AG10803 (cell line): Measurements from ENCODE around the gene C14orf119.

Source experiments
- DNase-seq: peaks from one replicate; pipeline ENCODE4 v3.0.0; 2010; ENCODE audit warnings: low read depth
- H3K4me3 ChIP-seq: 2 replicates; pipeline ENCODE4 v1.5.1; 2011; ENCODE audit warnings: mild to moderate bottlenecking, low read length, control low read depth
- CTCF ChIP-seq: conservative IDR thresholded peaks from 2 replicates; pipeline ENCODE4 v1.5.1; 2011; ENCODE audit warnings: mild to moderate bottlenecking, low read length, control low read depth, inconsistent platforms

C14orf119 gene

GRCh38 chr14:23117371-23118020 is 22.2 kb downstream of the C14orf119 start:
- no peak for TF ChIP-seq CTCF
- no peak for DNase-seq
- H3K4me3 ChIP-seq = no peak overlapping the region

GRCh38 chr14:23118506-23119362 is 23.4 kb downstream of the C14orf119 start, which contains the start of gene CEBPE:
TSS of gene CEBPE (minus strand) at chr14:23119255. CDS start at chr14:23119091, 164 bp downstream.
- no peak within 1 kb of the TSS for H3K4me3 ChIP-seq
- DNase-seq = no peak
- no peak for TF ChIP-seq CTCF

GRCh38 chr14:23119363-23120327 is 24.3 kb downstream of the C14orf119 start:
- DNase-seq = no peak
- TF ChIP-seq CTCF = no peak
- no peak overlapping the region for H3K4me3 ChIP-seq

- peak; percentile 100 for TF ChIP-seq CTCF
- H3K4me3 ChIP-seq = no peak overlapping the region
- DNase-seq = peak; percentile 78
Measured at GRCh38 chr14:23120541-23121251, 25.4 kb downstream of the C14orf119 start.

- DNase-seq = peak; percentile 71
- TF ChIP-seq CTCF = no peak; the same call in 1 of the 2 replicates
- no peak overlapping the region for H3K4me3 ChIP-seq
Measured at GRCh38 chr14:23121361-23121771, 26.1 kb downstream of the C14orf119 start.

- DNase-seq = no peak
- no peak for TF ChIP-seq CTCF
- H3K4me3 ChIP-seq = no peak overlapping the region
Measured at GRCh38 chr14:23122086-23122485, 26.8 kb downstream of the C14orf119 start.
